Glomerular visceral epithelial cell (primary cell): ENCODE results near the gene FAF1.
A peak's percentile ranks its signal among the peaks of the same experiment; 100 is the strongest.
"Not testable (repeated sequence)": the region's sequence is repeated elsewhere in the genome, so short reads cannot be mapped to it uniquely, and the experiment has no call there.

Source experiments
- DNase-seq: peaks from one replicate; pipeline ENCODE4 v3.0.0-alpha.2; 2016; ENCODE audit errors: extremely low spot score

Gene FAF1

DNA sequence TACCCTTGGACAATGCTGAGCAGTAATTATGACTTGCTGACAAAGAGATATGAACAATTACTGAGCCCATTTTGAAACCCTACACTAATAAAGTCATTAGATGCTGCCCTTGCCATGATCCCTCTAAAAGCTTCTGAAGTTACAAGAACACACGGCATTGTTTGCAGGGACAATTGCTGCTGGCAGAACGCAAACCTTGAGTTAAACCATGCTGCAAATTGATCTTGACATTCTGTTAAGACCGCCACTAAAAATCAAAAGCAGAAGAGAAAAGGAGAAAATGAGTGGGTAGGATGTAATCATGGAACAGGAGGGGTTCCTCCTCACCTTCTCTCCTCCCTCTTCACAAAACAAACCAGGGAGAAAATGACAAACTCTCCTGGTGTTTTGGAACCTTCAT is 400.6 kb downstream of the FAF1 start:
- no peak for DNase-seq

DNA sequence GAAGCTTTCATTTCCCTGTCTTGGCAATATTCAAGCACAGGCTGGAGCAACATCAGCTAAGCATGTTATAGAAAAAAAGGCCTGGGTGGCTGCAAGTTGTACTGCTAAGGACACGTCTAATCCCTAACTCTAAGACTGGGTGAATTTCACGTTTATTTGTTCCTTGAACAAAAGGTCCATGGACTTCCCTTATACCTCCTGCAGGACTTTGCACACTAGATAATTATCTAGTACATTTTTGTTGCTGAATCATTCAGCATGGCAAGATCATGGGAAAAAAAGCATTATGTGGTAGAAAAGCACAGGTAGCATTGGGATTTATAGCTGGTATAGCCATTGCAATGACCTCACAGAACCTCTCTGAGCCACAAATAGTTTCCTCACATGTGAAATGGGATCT is 406.1 kb downstream of the FAF1 start:
- DNase-seq: no peak

DNA sequence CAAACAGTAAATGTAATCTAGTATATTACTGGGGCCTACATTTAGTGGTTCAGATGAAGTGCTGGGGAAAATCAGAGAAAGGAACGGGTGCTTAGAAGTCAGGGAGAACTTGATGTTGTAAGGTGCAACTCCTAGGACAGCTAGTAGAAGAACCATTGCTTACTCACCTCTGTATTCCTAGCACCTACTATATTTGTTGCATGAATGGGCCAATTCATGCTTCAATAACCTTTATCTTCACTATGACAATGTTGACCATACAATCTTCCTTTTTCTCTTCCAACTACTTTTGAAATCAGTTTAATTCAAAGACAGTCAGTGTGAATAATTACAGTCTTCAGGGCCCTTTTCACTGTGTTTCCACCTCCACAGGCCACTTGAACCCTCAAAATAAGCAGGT is 411.8 kb downstream of the FAF1 start:
- no peak for DNase-seq

DNA sequence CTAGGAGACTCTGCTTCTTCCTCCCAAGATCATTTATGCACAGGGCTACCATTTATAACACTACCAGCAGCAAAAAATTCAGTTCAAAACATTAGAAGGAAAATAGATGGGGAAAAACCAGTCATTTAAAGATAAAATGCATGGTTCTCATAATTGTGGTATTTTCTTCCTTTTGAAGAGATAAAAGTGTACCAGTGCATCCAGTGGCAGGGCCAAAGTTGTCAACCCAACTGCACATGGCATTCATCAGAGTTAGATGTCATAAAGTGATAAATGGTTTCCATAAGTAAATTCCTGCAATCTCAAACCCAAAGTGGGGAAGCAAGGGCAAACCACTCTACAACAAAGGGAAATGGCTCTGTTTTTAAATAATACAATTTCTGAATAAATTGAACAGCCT is 417.7 kb downstream of the FAF1 start:
- DNase-seq: no peak

DNA sequence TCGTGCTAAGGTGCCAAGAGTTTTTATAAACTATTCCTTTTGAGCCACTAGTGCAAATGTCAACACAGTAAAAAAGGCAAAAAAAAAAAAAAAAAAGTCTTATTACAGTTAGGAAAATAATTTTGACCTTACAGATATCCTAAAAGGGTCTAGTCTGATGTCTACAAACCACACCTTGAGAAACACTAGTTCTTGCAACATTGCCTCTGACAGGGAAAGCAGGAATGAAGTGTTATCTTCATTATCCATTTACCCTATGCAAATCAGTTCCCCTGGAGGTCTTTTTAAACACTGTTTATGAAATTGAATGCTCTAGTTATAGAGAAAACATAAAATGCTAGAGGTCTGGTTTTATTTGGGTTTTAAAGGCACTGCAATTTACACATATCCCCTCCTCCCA is 421.6 kb downstream of the FAF1 start:
- no peak for DNase-seq

DNA sequence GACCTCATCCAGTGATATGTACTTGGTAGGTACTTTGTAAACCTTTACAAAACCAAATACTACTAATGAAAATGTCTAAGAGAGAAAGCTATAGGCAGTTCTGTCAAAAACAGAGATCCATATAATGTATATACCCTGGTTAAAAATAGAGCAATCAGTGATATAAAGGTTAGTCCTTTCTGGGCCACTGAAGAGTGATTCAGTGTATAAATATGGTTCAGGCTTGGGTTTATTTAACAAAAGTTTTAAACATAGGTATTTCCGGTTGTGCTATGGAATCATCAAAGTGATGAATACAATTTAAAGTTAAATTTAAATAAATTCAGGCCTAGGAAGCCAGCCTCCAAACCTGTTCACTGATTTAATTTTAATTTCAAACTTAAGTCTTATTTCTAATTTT is 428.5 kb downstream of the FAF1 start:
- DNase-seq: no peak

DNA sequence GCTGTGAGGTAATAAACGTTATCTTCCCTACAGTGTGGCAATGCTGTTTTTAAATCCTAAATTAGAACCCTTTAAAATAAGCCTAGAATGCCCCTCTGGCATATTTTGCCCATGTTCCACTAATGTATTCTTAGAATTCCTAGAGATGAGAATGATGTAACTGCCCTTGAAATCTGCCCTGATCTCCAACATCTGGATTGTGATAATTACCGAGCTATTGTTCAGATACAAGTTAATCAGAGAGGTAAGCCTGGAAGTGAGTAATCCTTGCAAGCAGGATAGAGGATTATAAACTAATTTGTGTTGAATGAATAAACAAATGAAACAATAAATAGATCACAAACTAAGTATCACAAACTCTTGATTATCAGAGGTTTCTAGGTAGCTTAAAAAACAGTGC is 429.0 kb downstream of the FAF1 start:
- no peak for DNase-seq

DNA sequence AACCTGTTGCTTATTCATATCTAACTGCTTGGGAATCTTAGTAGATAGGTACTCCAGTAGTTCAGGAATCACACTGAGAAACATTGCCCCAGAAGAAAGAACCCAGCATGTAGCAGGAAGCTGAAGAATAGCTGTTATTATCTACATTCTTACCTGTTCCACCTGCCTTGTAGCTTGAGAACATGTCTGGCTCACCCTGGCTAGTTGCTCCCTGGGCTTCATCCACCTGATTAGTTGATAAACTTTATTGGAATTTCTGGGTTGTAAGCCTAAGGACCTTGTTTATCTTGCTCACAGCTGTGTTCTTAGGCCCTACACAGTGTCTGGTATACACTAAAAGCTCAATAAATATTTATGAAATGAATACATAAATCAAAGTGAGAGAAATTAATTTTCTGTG is 430.6 kb downstream of the FAF1 start:
- DNase-seq: no peak

DNA sequence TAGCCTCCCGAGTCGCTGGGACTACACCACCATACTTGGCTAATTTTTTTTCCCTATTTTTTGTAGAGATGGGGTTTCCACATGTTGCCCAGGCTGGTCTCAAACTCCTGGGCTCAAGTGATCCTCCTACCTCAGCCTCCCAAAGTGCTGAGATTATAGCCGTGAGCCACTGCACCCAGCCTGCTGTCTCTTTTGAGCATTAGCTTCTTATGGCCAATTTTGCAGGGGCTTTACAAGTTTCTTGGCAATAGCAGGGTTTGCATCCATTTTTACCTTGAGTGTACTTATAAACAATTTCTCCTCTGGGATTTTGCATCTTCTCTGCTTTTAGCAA is 432.1 kb downstream of the FAF1 start:
- not testable (repeated sequence) for DNase-seq

DNA sequence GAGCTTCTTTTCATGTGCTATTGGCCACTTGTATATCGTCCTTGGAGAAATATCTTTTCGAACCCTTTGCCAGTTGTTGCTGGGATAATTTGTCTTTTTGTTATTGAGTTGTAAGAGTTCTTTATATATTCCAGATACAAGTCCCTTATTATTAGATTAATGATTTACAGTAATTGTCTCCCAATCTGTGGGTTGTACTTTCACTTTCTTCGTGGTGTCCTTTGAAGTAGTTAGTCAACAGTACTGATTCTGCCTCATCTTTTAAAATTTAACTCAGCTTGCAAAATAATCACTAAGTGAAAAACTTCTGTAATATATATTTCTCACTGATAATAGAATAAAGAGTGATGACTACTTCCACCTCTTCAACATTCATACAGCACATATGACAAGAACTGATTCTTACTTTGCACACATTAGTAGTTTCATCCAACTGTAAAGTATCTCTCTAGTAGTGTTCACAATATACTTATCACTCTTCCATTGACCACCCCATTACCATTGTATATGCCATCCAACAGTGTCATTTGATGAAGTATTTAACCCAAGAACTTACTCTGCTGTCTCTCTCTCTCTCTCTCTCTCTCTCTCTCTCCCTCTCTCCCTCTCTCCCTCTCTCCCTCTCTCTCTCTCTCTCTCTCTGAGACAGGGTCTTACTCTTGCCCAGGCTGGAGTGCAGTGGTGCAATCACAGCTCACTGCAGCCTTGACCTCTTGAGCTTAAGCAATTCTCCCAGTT is 432.6 kb downstream of the FAF1 start:
- peak; percentile 26 for DNase-seq

DNA sequence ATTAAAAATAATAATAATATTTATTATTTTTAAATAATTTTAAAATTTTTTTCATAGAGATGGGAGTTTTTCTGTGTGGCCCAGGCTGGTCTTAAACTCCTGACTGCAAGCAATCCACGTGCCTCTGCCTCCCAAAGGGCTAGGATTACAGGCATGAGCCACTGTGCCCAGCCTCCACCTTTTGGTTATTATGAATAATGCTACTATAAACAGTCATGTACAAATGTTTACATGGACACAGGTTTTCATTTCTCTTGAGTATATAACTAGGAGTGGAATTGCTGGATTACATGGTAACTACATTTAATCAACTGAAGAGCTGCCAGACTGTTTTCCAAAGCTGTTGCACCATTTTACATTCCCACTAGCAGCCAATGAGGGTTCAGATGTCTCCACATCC is 433.6 kb downstream of the FAF1 start:
- no peak for DNase-seq

DNA sequence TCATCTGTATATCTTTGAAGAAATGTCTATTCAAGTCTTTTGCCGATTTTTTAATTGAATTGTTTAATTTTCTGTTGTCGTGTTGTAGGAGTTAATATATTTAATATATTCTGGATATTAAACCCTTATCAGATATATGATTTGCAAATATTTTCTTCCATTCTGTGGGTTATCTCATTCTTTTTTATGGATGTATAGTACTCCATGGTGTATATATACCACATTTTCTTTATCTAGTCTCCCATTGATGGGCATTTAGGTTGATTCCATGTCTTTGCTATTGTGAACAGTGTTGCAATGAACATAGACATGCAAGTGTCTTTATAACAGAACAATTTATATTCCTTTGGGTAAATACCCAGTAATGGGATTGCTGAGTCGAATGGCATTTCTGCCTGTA is 436.5 kb downstream of the FAF1 start:
- DNase-seq: no peak

DNA sequence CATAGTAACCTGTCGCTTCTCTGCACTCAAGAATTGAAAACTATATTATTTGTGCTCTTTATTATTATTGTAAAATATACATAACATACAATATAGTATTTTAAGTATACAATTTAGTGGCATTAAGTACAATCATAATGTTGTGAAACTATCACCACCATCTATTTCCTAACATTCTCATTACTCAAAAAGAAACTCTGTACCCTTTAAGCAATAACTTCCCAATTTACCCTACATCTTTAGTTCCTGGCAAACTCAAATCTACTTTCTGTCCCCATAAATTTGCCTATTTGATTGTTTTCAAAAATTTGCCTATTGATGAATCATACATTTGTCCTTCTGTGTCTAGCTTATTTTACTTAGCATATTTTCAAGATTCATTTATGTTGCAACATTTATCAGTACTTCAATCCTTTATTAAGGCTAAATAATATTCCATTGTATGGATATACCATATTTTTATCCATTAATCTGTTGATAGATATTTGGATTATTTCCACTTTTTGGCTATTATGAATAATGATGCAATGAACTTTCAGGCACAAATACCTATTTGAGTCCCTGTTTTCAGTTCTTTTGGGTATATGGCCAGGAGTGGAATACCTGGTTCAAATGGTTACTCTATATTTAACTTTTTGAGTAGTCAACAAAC is 437.2 kb downstream of the FAF1 start:
- no peak for DNase-seq

DNA sequence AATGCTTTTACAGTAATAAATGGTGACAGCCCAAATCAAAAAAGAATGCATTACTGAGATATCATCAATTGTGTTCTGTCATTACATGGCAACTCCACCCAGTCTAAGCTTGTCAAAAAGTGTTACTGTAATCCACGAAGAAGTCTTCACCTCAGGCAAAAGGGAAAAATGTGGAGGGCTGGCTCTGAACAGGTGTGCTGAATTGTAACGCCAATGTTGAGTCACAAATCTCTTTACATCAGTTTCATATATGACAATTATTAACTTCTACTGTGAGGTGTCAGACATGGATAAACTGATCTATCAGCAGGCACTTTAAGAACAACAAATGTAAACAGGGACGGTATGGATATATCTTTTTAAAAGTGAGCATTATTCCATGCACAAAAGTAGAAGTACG is 438.4 kb downstream of the FAF1 start:
- no peak for DNase-seq

DNA sequence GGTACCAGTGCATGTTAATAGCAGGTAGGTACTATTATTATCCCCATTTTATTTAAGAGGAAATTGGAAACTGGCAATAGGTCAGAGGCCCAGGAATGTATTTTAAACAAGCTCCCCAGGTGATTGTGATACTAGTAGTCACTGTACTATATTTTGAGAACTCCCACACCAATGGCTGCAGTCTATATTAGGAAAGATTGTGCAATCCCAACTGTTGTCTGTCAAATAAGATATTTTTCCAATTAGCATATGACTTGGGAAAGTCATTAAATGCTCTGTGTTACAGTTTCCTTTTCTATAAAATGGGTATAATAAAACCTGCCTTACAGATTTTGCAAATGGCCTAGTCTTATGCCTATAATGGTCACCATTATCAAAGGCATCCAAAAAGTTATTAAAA is 442.6 kb downstream of the FAF1 start:
- DNase-seq: no peak

DNA sequence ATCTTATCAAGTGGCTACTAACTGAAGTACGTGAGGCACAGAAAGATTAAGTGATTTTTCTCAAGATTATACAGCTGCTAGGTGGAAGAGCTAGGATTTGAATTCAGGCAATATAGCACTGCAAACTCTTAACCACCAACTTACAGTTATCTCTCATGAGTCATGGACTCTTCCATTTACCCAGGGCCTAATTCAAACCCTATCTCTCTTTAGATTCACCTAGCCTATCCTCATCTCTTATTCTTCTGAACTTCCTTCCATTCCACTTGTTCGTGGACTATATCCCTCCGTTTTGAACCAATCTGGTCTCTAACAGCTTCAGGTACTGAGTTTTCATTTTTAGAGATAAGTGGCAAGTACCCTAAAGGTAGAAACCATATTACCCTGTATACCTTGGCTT is 444.0 kb downstream of the FAF1 start:
- DNase-seq: no peak

DNA sequence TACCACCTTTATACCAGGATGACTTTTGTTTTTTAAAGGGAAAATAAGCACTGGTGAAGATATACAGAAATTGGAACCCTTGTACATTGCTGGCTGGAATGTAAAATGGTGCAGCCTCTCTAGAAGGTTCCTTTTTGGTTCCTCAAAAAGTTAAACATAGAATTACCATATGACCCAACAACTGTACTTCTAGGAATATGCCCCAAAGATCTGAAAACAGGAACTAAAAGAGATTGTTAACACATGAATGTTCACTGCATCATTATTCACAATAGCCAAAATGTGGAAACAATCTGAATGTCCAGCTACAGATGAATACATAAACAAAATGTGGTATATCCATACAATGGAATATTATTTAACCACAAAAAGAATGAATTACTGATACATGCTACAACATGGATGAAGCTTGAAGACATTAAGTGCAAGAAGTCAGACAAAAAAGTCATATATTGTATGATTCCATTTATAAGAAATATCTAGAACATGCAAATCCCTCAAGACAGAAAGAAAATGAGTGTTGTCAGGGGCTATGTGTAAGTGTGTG is 452.0 kb downstream of the FAF1 start:
- no peak for DNase-seq

DNA sequence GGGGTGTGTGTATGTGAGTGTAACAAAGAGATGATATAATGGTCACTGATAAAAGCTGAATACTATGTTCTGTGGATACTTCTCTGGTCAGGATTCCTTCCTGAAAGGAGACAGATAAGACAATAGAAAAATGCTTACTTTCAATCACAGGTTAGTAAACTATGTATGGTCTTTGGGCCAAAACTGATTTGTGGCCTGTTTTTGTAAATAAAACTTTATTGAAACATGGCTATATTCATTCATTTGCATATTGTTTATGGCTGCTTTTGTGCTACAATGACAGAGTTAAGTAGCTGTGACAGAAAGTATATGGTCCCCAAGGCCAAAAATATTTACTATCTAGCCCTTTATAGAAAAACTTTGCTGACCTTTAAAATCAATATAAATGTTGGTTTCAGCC is 454.6 kb downstream of the FAF1 start:
- no peak for DNase-seq

DNA sequence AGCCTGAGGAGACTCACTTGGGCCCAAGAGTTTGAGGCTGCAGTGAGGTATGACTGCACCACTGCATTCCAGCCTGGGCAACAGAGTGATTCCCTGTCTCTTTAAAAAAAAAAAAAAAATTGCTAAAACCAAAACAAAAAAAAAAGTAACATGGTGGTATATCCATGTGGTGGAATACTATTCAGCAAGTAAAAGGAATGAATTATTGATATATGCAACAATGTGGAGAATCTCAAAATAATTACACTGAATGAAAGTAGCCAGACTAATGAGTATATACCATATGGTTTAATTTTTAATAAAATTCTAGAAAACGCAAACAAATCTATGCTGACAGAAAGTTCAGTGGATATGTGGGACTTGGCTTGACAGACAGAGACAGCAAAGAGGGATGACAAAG is 456.6 kb downstream of the FAF1 start:
- no peak for DNase-seq

DNA sequence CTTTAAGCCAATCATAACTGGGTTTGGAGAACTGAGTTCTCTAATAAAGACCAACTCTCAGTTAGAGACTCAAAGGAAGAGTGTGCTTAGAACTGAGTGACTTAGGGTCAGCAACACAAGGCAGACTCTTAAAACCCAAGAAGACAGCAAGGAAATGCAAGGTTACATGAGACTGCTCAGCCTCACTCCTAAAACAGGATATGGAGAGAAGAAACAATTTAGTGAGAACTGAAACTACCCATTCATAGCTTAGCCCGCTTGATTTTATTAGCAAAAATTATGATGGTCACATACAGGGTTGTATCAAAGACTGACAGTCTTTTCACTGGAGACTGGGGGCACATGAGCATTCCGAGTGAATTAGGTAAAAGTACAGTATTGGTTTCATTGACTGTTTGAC is 457.9 kb downstream of the FAF1 start:
- DNase-seq: no peak

DNA sequence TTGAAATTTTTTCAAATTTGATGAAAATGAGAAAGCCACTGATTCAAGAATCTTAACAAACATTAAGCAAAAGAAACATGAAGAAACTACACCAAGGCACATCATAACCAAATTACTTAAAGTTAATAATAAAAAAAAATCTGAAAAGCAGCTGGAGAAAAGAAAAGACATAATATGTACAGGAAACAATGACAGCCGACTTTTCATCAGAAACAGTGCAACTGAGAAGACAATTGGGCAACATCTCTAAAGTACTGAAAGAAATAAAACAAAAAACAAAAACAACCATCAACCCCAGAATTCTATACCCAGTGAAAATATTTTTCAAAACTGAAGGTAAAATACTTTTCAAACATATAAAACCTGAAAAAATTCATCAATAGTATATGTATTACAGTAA is 463.1 kb downstream of the FAF1 start:
- DNase-seq: no peak

DNA sequence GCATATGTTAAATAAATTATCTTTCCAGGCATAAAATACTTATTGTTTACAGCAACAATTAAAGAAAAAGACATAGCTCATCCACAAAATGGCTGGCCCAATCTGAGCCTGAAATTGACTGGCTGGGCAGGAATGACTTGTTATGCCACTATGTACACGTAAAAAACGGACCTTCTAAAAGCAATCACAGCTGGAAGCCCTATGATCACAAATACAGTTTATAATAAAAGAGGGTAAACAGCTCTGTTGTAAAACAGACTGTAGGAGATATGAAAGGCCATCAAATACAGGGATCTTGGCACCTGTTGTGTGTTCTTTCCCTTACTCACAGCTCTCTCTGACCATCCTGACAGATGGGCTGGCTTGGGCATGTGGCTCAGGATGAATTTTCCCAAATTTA is 466.4 kb downstream of the FAF1 start:
- no peak for DNase-seq

DNA sequence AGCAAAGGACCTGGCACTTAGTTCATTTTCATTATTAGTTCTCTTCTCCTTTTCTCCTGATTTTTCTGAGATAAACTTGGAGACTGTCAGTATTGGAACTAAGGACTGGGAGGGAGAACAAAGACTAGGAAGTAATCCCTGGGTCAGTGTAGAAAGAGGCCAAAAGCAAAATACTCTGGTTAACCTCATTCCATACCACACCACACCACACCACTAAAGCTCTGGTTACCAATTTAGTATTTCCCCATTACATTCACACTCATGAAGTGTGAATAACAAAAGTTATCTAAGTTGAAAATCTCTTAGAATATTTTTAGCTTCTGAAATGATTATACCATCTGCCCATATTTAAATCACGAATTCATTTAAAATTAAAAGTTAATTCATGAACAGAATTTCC is 467.9 kb downstream of the FAF1 start:
- DNase-seq: no peak

DNA sequence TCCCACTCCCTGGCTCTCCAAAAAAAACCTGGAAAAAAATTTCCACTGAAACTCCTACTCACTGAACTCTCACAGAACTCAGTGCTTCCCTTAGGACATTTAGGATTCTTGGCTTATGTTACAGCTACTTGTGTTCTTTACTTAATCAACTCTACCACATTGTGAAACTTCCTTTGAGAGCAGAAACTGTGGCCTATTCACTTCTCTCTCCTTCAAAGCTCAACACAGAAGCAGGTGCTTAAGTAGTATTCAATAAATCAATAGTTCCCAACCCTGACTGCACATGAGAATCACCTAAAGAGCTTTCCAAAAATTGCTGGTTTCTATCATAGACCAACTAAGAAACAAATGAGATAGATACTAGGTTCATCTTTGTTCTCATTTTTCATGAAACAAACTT is 468.9 kb downstream of the FAF1 start:
- DNase-seq: no peak
